AG04449 (cell line): ENCODE measurements around the gene CBFA2T3.

ENCODE experiments used
- CTCF ChIA-PET: fragments of 350-600 bp; formaldehyde crosslinking; extraction: SDS; loops from one replicate; lab custom pipeline; 2021; ENCODE audit warnings: antibody characterized with exemption; lab: Yijun Ruan, JAX
- POLR2A ChIA-PET: fragments of 400-600, 350-600 bp; formaldehyde crosslinking; extraction: SDS; loops from one replicate; lab custom pipeline; 2020; ENCODE audit warnings: antibody characterized with exemption, inconsistent platforms; lab: Yijun Ruan, JAX
- DNase-seq: peaks from one replicate; pipeline ENCODE4 v3.0.0-alpha.2; 2010; ENCODE audit warnings: low read depth, low spot score
- H3K4me3 ChIP-seq: 2 replicates; pipeline ENCODE4 v1.5.1; 2011; ENCODE audit warnings: low read depth, mild to moderate bottlenecking, control low read depth, low read length
- TF ChIP-seq, protein P1 (sequence below): IDR thresholded peaks from one replicate; pipeline ENCODE4 v1.5.1; 2011; ENCODE audit warnings: mild to moderate bottlenecking, moderate library complexity, low read length, control low read depth, inconsistent platforms; ENCODE audit not compliant: insufficient read depth; ENCODE audit errors: missing control alignments

CBFA2T3 gene

DNA sequence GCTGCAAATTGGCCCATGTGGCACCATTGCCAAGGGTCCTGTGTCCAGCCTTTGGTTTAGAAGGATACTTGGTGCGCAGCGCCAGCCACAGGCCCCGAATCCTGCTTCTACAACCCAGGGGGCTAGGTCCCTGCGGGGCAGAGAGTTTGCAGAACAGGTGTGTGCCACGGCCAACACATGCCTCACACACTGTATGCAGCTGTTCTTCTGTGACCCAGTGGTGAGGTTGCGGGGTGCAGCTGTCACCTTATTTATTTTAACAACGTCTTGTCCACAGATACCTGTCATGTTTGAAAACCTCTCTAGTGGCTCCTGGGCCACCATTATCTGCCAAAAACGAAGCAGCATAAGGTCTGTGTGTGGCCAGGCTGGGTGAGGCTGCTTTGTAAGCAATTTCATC, 11.6 kb downstream of the CBFA2T3 start:
- POLR2A ChIA-PET = no interaction called here
- DNase-seq = no peak
- H3K4me3 ChIP-seq = no peak overlapping the region
- TF ChIP-seq, protein P1, sequence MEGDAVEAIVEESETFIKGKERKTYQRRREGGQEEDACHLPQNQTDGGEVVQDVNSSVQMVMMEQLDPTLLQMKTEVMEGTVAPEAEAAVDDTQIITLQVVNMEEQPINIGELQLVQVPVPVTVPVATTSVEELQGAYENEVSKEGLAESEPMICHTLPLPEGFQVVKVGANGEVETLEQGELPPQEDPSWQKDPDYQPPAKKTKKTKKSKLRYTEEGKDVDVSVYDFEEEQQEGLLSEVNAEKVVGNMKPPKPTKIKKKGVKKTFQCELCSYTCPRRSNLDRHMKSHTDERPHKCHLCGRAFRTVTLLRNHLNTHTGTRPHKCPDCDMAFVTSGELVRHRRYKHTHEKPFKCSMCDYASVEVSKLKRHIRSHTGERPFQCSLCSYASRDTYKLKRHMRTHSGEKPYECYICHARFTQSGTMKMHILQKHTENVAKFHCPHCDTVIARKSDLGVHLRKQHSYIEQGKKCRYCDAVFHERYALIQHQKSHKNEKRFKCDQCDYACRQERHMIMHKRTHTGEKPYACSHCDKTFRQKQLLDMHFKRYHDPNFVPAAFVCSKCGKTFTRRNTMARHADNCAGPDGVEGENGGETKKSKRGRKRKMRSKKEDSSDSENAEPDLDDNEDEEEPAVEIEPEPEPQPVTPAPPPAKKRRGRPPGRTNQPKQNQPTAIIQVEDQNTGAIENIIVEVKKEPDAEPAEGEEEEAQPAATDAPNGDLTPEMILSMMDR = no peak
- CTCF ChIA-PET = no interaction called here

DNA sequence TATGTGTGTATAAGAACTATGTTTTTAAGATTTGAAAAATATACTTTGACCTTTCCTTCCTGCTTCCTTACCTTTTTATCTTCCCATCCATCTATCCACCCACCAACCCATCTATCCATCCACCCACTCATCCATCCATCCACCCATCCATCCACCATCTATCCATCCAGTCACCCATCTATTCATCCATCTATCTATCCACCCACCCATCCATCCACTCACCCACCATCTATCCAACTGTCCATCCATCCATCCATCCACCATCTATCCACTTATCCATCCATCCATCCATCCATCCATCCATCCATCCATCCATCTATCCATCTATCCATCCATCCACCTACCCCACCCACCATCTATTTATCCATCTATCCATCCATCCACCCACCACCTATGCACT, 12.4 kb downstream of the CBFA2T3 start:
- POLR2A ChIA-PET = no interaction called here
- TF ChIP-seq, protein P1 = no peak
- no peak for DNase-seq
- no peak overlapping the region for H3K4me3 ChIP-seq
- CTCF ChIA-PET = no interaction called here

DNA sequence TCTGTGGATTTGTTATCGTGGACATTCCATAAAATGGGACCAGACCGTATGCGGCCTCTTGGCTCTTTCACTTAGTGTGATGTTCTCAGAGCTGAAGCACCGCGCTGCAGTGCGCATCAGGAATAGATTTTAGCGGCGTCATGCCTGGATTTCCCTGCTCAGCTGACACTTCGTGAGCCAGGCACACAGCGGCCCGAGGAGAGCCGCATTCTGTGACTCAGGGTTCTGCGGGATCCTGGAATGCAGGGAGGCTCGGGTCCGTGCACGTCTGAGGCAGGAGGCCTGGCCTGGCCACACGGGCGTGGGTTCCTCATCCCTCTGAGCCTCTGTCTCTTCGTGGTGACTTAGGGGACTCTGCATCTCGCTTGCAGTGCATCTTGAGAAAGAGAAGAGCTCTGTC, 13.4 kb downstream of the CBFA2T3 start:
- TF ChIP-seq, protein P1 = no peak
- no peak overlapping the region for H3K4me3 ChIP-seq
- CTCF ChIA-PET = no interaction called here
- POLR2A ChIA-PET = no interaction called here
- no peak for DNase-seq

DNA sequence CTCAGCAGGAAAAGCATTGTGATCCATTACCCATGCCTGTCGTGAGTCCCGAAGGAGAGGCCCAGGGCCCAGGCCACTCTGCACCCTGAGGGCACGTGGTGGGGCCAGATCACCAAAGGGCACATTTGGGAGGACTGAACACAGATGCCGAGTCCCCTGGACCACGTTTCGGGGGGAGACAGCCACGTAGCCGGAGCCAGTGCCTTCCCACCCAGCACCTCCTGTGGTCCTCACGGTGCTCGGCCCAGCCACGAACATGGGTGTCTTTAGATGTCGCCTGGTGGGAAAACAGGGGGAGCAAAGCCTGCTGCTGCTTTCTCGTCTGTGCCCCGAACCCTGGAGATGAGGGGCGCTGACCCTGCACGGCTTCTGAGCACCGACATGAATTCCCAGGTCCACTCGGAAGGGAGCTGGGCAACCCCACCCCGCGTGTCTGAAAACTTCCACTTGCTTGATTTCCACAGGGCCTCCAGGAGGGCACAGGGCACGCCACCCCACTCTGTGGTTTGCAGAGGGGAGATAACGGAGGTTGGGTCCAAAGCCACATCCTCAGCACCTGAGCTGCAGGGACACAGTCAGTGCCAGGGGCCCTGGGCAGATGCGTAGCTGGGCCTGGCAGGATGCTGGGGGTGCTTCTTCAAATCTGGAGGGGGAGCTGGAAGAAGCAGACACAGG, 14.4 kb downstream of the CBFA2T3 start:
- POLR2A ChIA-PET = no interaction called here
- no peak for DNase-seq
- TF ChIP-seq, protein P1 = no peak
- CTCF ChIA-PET = no interaction called here
- no peak overlapping the region for H3K4me3 ChIP-seq

DNA sequence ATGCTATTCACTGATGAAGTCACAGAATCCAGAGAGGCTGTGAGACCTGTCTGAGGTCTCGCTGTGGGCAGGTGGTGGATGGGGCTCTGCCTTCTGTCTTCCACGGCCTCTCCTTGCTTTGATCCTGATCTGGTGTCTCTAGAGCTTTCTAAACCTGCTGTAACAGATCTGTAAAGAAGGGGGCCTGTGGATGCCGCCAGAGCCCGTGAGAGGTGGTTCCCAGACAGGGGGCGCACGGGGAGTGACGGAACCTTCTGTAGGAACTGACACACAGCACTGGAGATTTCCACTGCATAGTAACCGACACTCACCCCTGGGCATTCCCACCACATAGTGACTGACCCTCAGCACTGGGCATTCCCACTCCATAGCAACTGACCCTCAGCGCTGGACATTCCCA, 16.0 kb downstream of the CBFA2T3 start:
- TF ChIP-seq, protein P1 = no peak
- ChIA-PET POLR2A (no interaction called here), CTCF (no interaction called here)
- H3K4me3 ChIP-seq = no peak overlapping the region
- DNase-seq = no peak

DNA sequence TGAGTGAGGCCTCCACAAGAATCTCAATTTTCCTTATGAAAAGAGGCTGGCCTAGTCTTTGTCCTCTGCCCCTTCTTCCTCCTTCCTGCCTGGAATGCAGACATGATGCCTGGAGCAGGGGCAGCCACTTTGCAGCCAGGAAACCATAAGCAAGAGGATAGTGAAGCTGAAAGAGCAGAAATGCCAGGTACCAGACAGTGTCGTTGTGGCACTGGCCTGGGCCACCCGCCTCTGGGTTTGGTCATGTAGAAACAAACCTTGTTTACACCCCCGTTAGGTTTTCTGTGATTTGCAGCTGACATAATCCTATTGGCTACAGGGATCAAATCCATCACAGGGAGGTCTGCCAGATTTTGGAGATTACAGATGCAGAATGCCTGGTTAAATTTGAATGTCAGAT, 16.5 kb downstream of the CBFA2T3 start:
- no peak for DNase-seq
- TF ChIP-seq, protein P1 = no peak
- no peak overlapping the region for H3K4me3 ChIP-seq
- ChIA-PET CTCF (no interaction called here), POLR2A (no interaction called here)
